Measurements from ENCODE around the gene UQCRH. TPM values are rescaled to one million over a fixed set of nuclear protein-coding genes. Genes with fewer than 3 reads are reported as not detected.
A peak's percentile ranks its signal among the peaks of the same experiment; 100 is the strongest.

Gene UQCRH
- total and polyA plus RNA-seq, 2 of the 13 experiments (the other 11 are each of a cell fraction or from before 2014, with no cell fraction given), result 548 to 556 TPM

DNA sequence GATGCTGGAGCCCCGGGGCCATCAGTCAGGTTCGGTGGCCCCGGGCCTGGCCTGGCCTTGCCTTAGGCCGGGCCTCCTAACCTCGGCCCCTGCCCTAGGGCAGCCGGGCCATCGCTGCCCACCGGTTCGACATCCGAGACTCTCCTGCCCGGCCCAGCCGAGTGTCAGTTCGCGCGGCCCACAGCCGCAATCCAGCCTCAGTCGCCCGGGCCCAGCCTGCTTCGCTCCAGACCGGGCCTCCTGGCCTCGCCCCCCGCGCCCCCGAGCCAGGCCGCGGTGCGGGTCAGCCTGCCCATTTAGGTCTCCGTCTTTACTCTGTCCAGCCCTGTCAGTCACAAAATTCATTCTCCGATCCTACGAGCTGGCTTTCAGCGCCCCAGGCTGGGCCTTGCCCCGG, 859 bp upstream of the UQCRH start (continued):
- TF ChIP-seq ZZZ3 (CRISPR knock-in tag; IDR thresholded peaks at IDR 0.05; ENCODE audit: borderline replicate concordance), result peak; percentile 37; the same call in 1 of the 2 replicates
- TF ChIP-seq RBFOX2 (IDR thresholded peaks at IDR 0.05; ENCODE audit: low read depth, low read length), result peak; percentile 51
- TF ChIP-seq PAF1 (CRISPR knock-in tag; IDR thresholded peaks at IDR 0.05), result no peak
- peak; percentile 32 for TF ChIP-seq AGO1 (IDR thresholded peaks at IDR 0.05; ENCODE audit: low read depth, low read length, poor library complexity, severe bottlenecking)
- peak; percentile 81; the same call in 1 of the 2 replicates for TF ChIP-seq ZNF530 (CRISPR knock-in tag; IDR thresholded peaks at IDR 0.05; ENCODE audit: low read depth)
- peak; percentile 29; the same call in 1 of the 2 replicates for TF ChIP-seq MXD3 (CRISPR knock-in tag; IDR thresholded peaks at IDR 0.05)
- peak; percentile 16; the same call in 1 of the 2 replicates for TF ChIP-seq BORCS8-MEF2B (CRISPR knock-in tag; IDR thresholded peaks at IDR 0.05)
- peak; percentile 80; the same call in 1 of the 2 replicates for TF ChIP-seq ZNF558 (CRISPR knock-in tag; IDR thresholded peaks at IDR 0.05; ENCODE audit: borderline replicate concordance)
- TF ChIP-seq ZNF737 (CRISPR knock-in tag; IDR thresholded peaks at IDR 0.05; ENCODE audit: borderline replicate concordance), result 0 out of 2 replicates have a peak, but pooled peaks have one; percentile 75
- TF ChIP-seq CCDC6 (CRISPR knock-in tag; IDR thresholded peaks at IDR 0.05), result peak; percentile 57; the same call in 1 of the 2 replicates
- TF ChIP-seq ZGPAT (CRISPR knock-in tag; IDR thresholded peaks at IDR 0.05), result peak; percentile 16; the same call in 1 of the 2 replicates
- peak; percentile 60 for TF ChIP-seq ZFX (CRISPR knock-in tag; IDR thresholded peaks at IDR 0.05; ENCODE audit: low read depth)
- TF ChIP-seq ZNF275 (CRISPR knock-in tag; IDR thresholded peaks at IDR 0.05; ENCODE audit: borderline replicate concordance), result 0 out of 2 replicates have a peak, but pooled peaks have one; percentile 34
- peak; percentile 16 for TF ChIP-seq TAF15 (IDR thresholded peaks at IDR 0.05; ENCODE audit: low read depth, low read length, poor library complexity, severe bottlenecking)
- 0 out of 2 replicates have a peak, but pooled peaks have one; percentile 8 for TF ChIP-seq MIXL1 (CRISPR knock-in tag; IDR thresholded peaks at IDR 0.05)
- TF ChIP-seq TCF12 (IDR thresholded peaks at IDR 0.05), result no peak
- no peak for TF ChIP-seq TCF12 (CRISPR knock-in tag; IDR thresholded peaks at IDR 0.05)
- TF ChIP-seq ZNF768 (CRISPR knock-in tag; IDR thresholded peaks at IDR 0.05), result peak; percentile 44; the same call in 1 of the 2 replicates
- TF ChIP-seq SPEN (CRISPR knock-in tag; IDR thresholded peaks at IDR 0.05; ENCODE audit: low read depth), result peak; percentile 45; the same call in 1 of the 2 replicates
- TF ChIP-seq ZNF12 (CRISPR knock-in tag; IDR thresholded peaks at IDR 0.05), result 0 out of 2 replicates have a peak, but pooled peaks have one; percentile 1

All from HepG2 (cell line).